Mucosa of descending colon (tissue), 3 donors: ENCODE data around the gene BTBD18. TPM values are rescaled to one million over a fixed set of nuclear protein-coding genes. Genes with fewer than 3 reads are reported as not detected.

Experiments used
- ATAC-seq: fragments of 200-7000 bp; cut with Tn5 transposase; one replicate; pipeline ENCODE4 v1.9.1; 2020; ENCODE audit warnings: mild to moderate bottlenecking, moderate library complexity
- DNase-seq, 3 donors: peaks; one replicate each; pipeline ENCODE4 v3.0.0-alpha.2; 2020
- H3K36me3 ChIP-seq: fragments of 200-600 bp; one replicate; pipeline ENCODE4 v1.8.0; 2021; ENCODE audit warnings: low read depth, mild to moderate bottlenecking
- H3K4me1 ChIP-seq: fragments of 200-600 bp; one replicate; pipeline ENCODE4 v1.8.0; 2021; ENCODE audit warnings: low read depth, mild to moderate bottlenecking
- H3K4me3 ChIP-seq: fragments of 200-600 bp; one replicate; pipeline ENCODE4 v1.8.0; 2021; ENCODE audit warnings: mild to moderate bottlenecking
- H3K9me3 ChIP-seq: fragments of 200-600 bp; one replicate; pipeline ENCODE4 v1.8.0; 2021; ENCODE audit warnings: mild to moderate bottlenecking
- CTCF ChIP-seq: fragments of 200-600 bp; IDR thresholded peaks from one replicate; pipeline ENCODE4 v1.8.0; 2022; ENCODE audit warnings: antibody characterized with exemption, mild to moderate bottlenecking
- intact Hi-C, 2 donors: fragments of 100-400 bp; cut with DNase I in 1 of 2; cut with micrococcal nuclease in 1 of 2; formaldehyde crosslinking; loops; one replicate each; pipeline versions ENCODE4 v1.11.0 to v1.11.1; 2022; cut with DNase I, micrococcal nuclease
- long read RNA-seq, 2 donors: library from polyadenylated mRNA; unstranded; transcript quantifications; one replicate each; pipeline ENCODE4 v2.0.0, GENCODE V29; 2019 to 2021
- total RNA-seq, 3 donors: library from RNA; stranded (reverse); fragmentation: NEBNext Ultra II Directional in 2 of 3; extraction: Animal tissue kit (Norgen Biotek cat#: 25700) in 2 of 3; gene quantifications; one replicate each; pipeline versions ENCODE4 v1.2.1 to v1.2.4, GENCODE V29; 2021 to 2023
- donor health status: DM: no; HTN: no; CAD: no; lungs with moderate emphysema.
- donor health status: DM: no; HTN: no; CAD: no.
- donor health status: DM: no; HTN: yes; CAD: no.

BTBD18 gene
- total RNA-seq: not detected
- long read RNA-seq, donor 1: 0 reads
- long read RNA-seq, donor 2: 0 reads

GRCh38 chr11:57751676-57752253 is at the start of gene BTBD18:
Gene BTBD18 (minus strand): TSS chr11:57751819. CDS start chr11:57751188, 631 bp downstream.
- ATAC-seq (peak; percentile 96), DNase-seq (peak in 1 of 3 donors; percentile 67)
- TF ChIP-seq CTCF: peak; percentile 25
- H3K9me3 ChIP-seq: no peaks in the 10 kb centered on the region
- H3K36me3 ChIP-seq: no peaks in the 10 kb centered on the region
- no peak within 1 kb of the TSS for H3K4me3 ChIP-seq
- intact Hi-C loops: no loop called here
- H3K4me1 ChIP-seq: peaks cover 6% of the 10 kb centered on the region

GRCh38 chr11:57801183-57801485 is 49.5 kb upstream of the BTBD18 start:
- intact Hi-C loops: loop anchor here in 1 of 2 donors (5.0 kb wide), 1 partner anchor 59 kb away; the partner anchor contains the start of gene SELENOH
- H3K4me1 ChIP-seq: peaks cover 32% of the 10 kb centered on the region
- TF ChIP-seq CTCF: no peak
- no peaks in the 10 kb centered on the region for H3K9me3 ChIP-seq
- ATAC-seq (no peak), DNase-seq (no peak)
- peaks cover 9% of the 10 kb centered on the region for H3K36me3 ChIP-seq
- H3K4me3 ChIP-seq: no peak overlapping the region

GRCh38 chr11:57800444-57801182 is 49.0 kb upstream of the BTBD18 start:
- ATAC-seq: peak; percentile 78
- Histone ChIP-seq H3K36me3 (peaks cover 9% of the 10 kb centered on the region), H3K9me3 (no peaks in the 10 kb centered on the region), H3K4me1 (peaks cover 34% of the 10 kb centered on the region), H3K4me3 (no peak overlapping the region)
- intact Hi-C loops: loop anchor here in 1 of 2 donors (5.0 kb wide), 1 partner anchor 58 kb away; the partner anchor contains the start of gene SELENOH
- DNase-seq: no peak
- TF ChIP-seq CTCF: peak; percentile 74

- intact Hi-C loops: loop anchor here in 1 of 2 donors (5.0 kb wide), 1 partner anchor 37 kb away; the partner anchor contains the start of gene CTNND1
- TF ChIP-seq CTCF: no peak
- H3K36me3 ChIP-seq: peaks cover 4% of the 10 kb centered on the region
- peaks cover 41% of the 10 kb centered on the region for H3K4me1 ChIP-seq
- no peak overlapping the region for H3K4me3 ChIP-seq
- ATAC-seq: peak; percentile 90
- peak; percentile 67 to 86 (median 67) for DNase-seq
- no peaks in the 10 kb centered on the region for H3K9me3 ChIP-seq
These were observed 47.4 kb upstream of the BTBD18 start for GRCh38 chr11:57798905-57799559.

- ATAC-seq (no peak), DNase-seq (no peak)
- Histone ChIP-seq H3K4me3 (no peak overlapping the region), H3K4me1 (peaks cover 56% of the 10 kb centered on the region), H3K36me3 (peaks cover 4% of the 10 kb centered on the region), H3K9me3 (no peaks in the 10 kb centered on the region)
- no peak for TF ChIP-seq CTCF
- intact Hi-C loops: no loop called here
These were observed 41.9 kb upstream of the BTBD18 start for GRCh38 chr11:57793351-57794115.
